Ascending aorta (tissue), 2 donors: ENCODE data around the gene LAMA4. TPM values are rescaled to one million over a fixed set of nuclear protein-coding genes. Genes with fewer than 3 reads are reported as not detected.

Source experiments
- DNase-seq, 2 donors: peaks; one replicate each; pipeline ENCODE4 v3.0.0-alpha.2; 2019; ENCODE audit warnings: low spot score in 2 of 2
- H3K27ac ChIP-seq, 2 donors: fragments of 200-600 bp; sonication (generic); one replicate each; pipeline ENCODE4 v1.5.1; 2016 to 2017; ENCODE audit warnings: mild to moderate bottlenecking in 1 of 2
- H3K27me3 ChIP-seq: fragments of 200-600 bp; sonication (generic); one replicate; pipeline ENCODE4 v1.5.1; 2017
- H3K36me3 ChIP-seq, 2 donors: fragments of 200-600 bp; sonication (generic); one replicate each; pipeline ENCODE4 v1.5.1; 2016
- H3K4me1 ChIP-seq, 2 donors: fragments of 200-600 bp; sonication (generic); one replicate each; pipeline ENCODE4 v1.5.1; 2016 to 2017; ENCODE audit warnings: mild to moderate bottlenecking in 1 of 2
- H3K4me3 ChIP-seq, 2 donors: fragments of 200-600 bp; sonication (generic); one replicate each; pipeline ENCODE4 v1.5.1; 2016 to 2017; ENCODE audit warnings: mild to moderate bottlenecking in 1 of 2
- H3K9me3 ChIP-seq, 2 donors: fragments of 200-600 bp; sonication (generic); one replicate each; pipeline ENCODE4 v1.5.1; 2016
- CTCF ChIP-seq, 3 experiments: fragments of 200-600 bp in 2 of 3; fragments of 450-650 bp in 1 of 3; sonication (generic) in 2 of 3; IDR thresholded peaks; one replicate each; pipeline ENCODE4 v1.5.1; 2016 to 2019; ENCODE audit warnings: antibody characterized with exemption in 3 of 3, mild to moderate bottlenecking in 1 of 3, moderate library complexity in 1 of 3
- intact Hi-C: fragments of 100-400 bp; cut with DNase I; formaldehyde crosslinking; loops from one replicate; pipeline ENCODE4 v1.15.1; 2023
- total RNA-seq: library from RNA; depleted of rRNA; stranded (reverse); fragments of >200 nt; gene quantifications from one replicate; pipeline ENCODE4 v1.1.0, GENCODE V29; 2016

Gene LAMA4
- total RNA-seq, 1 donor from 2014 or later = 49.0 TPM

DNA sequence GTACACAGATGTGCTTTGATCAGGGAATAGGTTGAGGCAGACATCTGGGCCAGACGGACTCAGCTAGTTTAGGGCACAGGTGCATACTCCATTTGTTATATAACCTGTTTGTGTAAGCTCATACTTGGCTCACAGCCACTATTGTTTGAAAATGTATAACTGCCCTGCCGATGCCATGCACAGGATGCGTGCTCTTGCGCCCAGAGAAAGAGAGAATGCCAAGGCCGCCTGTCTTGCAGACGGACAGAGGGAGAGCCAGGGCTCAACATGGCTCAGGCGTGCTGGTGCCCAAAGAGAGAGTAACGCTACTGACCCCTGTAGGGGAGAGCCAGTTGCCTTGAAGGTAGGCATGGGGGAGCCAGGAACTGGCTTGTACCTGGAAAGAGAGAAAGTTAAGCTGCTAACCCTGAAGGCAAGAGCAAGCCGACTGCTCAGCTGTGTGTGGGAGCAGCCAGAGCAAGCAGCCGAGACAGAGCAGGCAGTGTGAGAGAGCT, 109.2 kb downstream of the LAMA4 start:
- Histone ChIP-seq H3K4me3 (no peak overlapping the region), H3K36me3 (peaks cover 0 to 21% of the 10 kb centered on the region in 2 donors), H3K27me3 (no peaks in the 10 kb centered on the region), H3K9me3 (no peaks in the 10 kb centered on the region), H3K27ac (no peak overlapping the region), H3K4me1 (no peaks in the 10 kb centered on the region)
- intact Hi-C loops = no loop called here
- no peak for DNase-seq
- no peak for TF ChIP-seq CTCF (IDR thresholded peaks at IDR 0.05)

- peaks cover 0 to 21% of the 10 kb centered on the region in 2 donors for H3K36me3 ChIP-seq
- intact Hi-C loops = no loop called here
- no peak for DNase-seq
- no peak for TF ChIP-seq CTCF (IDR thresholded peaks at IDR 0.05)
- no peaks in the 10 kb centered on the region for H3K27me3 ChIP-seq
- H3K27ac ChIP-seq = no peak overlapping the region
- H3K9me3 ChIP-seq = no peaks in the 10 kb centered on the region
- H3K4me1 ChIP-seq = no peaks in the 10 kb centered on the region
- H3K4me3 ChIP-seq = no peak overlapping the region
These were observed 110.0 kb downstream of the LAMA4 start for GRCh38 chr6:112144145-112144926.

- Histone ChIP-seq H3K4me3 (no peak overlapping the region), H3K9me3 (no peaks in the 10 kb centered on the region), H3K36me3 (peaks cover 0 to 21% of the 10 kb centered on the region in 2 donors), H3K4me1 (no peaks in the 10 kb centered on the region), H3K27ac (no peak overlapping the region), H3K27me3 (no peaks in the 10 kb centered on the region)
- DNase-seq = no peak
- no peak for TF ChIP-seq CTCF (IDR thresholded peaks at IDR 0.05)
- intact Hi-C loops = no loop called here
These were observed 112.7 kb downstream of the LAMA4 start for GRCh38 chr6:112141707-112142106.

DNA sequence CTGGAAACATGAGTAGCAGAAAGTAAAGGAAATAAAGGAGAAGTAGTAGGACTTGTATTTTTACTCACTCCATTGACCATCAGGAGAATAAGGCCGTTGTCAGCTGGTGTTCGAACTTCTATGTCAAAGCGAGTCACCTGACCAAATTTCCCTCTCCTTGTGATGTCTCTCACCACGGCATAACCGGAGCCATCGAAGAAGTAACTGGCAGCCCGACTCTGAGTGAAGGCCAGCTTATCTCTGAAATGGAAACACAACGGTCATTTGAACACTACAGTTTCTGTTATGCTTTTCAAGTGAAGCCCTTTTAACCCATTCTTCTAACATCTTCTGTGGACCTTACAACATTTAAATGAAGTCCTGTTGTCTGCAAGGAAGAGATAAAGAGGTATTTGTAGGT, 115.3 kb downstream of the LAMA4 start:
- intact Hi-C loops = no loop called here
- no peak overlapping the region for H3K4me3 ChIP-seq
- no peak overlapping the region for H3K27ac ChIP-seq
- TF ChIP-seq CTCF (IDR thresholded peaks at IDR 0.05) = no peak
- H3K4me1 ChIP-seq = no peaks in the 10 kb centered on the region
- no peaks in the 10 kb centered on the region for H3K27me3 ChIP-seq
- H3K9me3 ChIP-seq = no peaks in the 10 kb centered on the region
- peaks cover 0 to 19% of the 10 kb centered on the region in 2 donors for H3K36me3 ChIP-seq
- DNase-seq = no peak

DNA sequence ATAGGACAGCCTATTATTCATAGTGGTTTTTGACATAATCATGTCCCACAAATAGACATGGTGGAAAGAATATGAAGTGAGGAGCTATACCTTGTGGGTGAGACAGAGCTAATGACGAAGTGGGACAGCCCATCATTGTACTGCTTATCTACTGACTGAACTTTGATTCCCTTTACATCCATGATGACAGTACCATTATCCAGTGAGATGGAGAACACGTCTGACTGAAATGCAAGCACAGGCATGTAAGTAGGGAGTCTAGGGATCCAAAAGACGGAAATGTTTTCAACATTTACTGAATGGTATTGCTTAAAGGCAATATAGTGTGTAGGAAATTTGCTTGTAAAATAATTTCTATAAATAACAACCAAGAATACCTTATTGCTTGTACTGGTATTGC, 123.5 kb downstream of the LAMA4 start:
- Histone ChIP-seq H3K36me3 (peaks cover 0 to 12% of the 10 kb centered on the region in 2 donors), H3K9me3 (no peaks in the 10 kb centered on the region), H3K27me3 (no peaks in the 10 kb centered on the region), H3K4me1 (no peaks in the 10 kb centered on the region), H3K4me3 (no peak overlapping the region), H3K27ac (no peak overlapping the region)
- intact Hi-C loops = no loop called here
- TF ChIP-seq CTCF (IDR thresholded peaks at IDR 0.05) = no peak
- no peak for DNase-seq
